Glutamatergic neuron (in vitro differentiated cells): ENCODE measurements around the gene SCN3B. TPM values are rescaled to one million over a fixed set of nuclear protein-coding genes. Genes with fewer than 3 reads are reported as not detected.

Source experiments
- DNase-seq: peaks from one replicate; pipeline ENCODE4 v3.0.0; 2022
- H3K27ac Mint-ChIP-seq: one replicate; pipeline ENCODE4 v1.8.0; 2020; ENCODE audit warnings: mild to moderate bottlenecking, mixed read lengths, inconsistent platforms; ENCODE audit not compliant: unreplicated experiment
- H3K27me3 Mint-ChIP-seq: one replicate; pipeline ENCODE4 v1.8.0; 2020; ENCODE audit warnings: mild to moderate bottlenecking, moderate library complexity, mixed read lengths, inconsistent platforms; ENCODE audit not compliant: unreplicated experiment
- H3K36me3 Mint-ChIP-seq: one replicate; pipeline ENCODE4 v1.8.0; 2020; ENCODE audit warnings: mild to moderate bottlenecking, mixed read lengths, inconsistent platforms; ENCODE audit not compliant: unreplicated experiment
- H3K4me1 Mint-ChIP-seq: one replicate; pipeline ENCODE4 v1.8.0; 2020; ENCODE audit warnings: mild to moderate bottlenecking, low read depth, mixed read lengths, inconsistent platforms; ENCODE audit not compliant: unreplicated experiment
- H3K4me3 Mint-ChIP-seq: one replicate; pipeline ENCODE4 v1.8.0; 2020; ENCODE audit warnings: mild to moderate bottlenecking, mixed read lengths, inconsistent platforms; ENCODE audit not compliant: unreplicated experiment
- H3K9me3 Mint-ChIP-seq: one replicate; pipeline ENCODE4 v1.8.0; 2020; ENCODE audit warnings: mild to moderate bottlenecking, moderate library complexity, mixed read lengths, inconsistent platforms; ENCODE audit not compliant: unreplicated experiment
- CTCF ChIP-seq: fragments of 200-600 bp; sonication (generic); IDR thresholded peaks from one replicate; pipeline ENCODE4 v1.5.0; 2021; ENCODE audit not compliant: partially characterized antibody, unreplicated experiment
- total RNA-seq: library from RNA; stranded (reverse); fragmentation: NEBNext Ultra II Directional; extraction: Animal tissue kit (Norgen Biotek cat#: 25700); gene quantifications from one replicate; pipeline ENCODE4 v1.2.1, GENCODE V29; 2021; ENCODE audit not compliant: unreplicated experiment

The SCN3B gene
- total RNA-seq, 1 donor from 2014 or later: 118 TPM

GRCh38 chr11:123608371-123608770 is 46.1 kb downstream of the SCN3B start:
- TF ChIP-seq CTCF: no peak
- Mint-ChIP-seq H3K4me1 (no peaks in the 10 kb centered on the region), H3K4me3 (no peak overlapping the region), H3K27me3 (no peaks in the 10 kb centered on the region), H3K9me3 (no peaks in the 10 kb centered on the region), H3K27ac (no peak overlapping the region), H3K36me3 (peaks cover under 1% of the 10 kb centered on the region)
- no peak for DNase-seq

DNA sequence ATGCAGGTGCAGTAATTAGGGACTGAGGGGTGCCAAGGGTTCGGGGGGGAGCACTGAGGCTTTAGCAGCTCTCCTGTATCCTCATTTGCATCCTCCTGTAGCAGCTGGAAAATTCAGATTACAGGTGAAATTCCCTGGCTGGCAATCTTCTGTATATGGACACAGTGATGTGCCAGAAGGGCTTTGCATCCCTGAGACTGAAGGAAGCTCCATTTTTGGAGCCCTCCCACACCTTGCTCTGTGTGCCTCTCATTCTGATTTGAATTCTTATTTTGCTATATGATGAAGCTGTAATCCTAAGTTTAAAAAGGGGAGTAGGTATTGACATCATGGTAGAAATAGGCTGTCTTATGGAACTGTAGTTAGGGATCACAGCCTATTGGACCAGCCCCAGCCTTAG is 46.6 kb downstream of the SCN3B start:
- H3K27me3 Mint-ChIP-seq: no peaks in the 10 kb centered on the region
- no peak for DNase-seq
- H3K4me1 Mint-ChIP-seq: no peaks in the 10 kb centered on the region
- H3K9me3 Mint-ChIP-seq: no peaks in the 10 kb centered on the region
- no peak for TF ChIP-seq CTCF
- H3K4me3 Mint-ChIP-seq: no peak overlapping the region
- peaks cover 3% of the 10 kb centered on the region for H3K36me3 Mint-ChIP-seq
- no peak overlapping the region for H3K27ac Mint-ChIP-seq

DNA sequence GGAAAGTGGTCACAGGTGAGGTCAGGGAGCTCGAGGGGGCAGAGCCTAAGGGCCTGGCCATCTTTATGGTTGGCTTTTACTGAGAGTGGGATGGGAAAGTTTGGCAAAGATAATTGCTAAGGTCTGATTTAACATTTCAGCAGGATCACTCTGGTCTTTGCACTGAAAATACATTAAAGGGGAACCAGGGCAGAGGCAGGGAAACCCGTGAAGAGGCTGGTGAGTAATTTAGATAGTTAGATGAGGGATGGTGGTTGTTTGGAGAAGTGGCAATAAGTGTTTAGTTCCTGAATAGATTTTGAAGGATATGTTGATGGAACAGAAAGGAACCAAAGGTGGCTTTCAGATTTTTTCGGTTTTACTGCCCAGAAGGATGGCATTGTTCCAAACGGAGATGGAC is 50.8 kb downstream of the SCN3B start:
- peaks cover 3% of the 10 kb centered on the region for H3K36me3 Mint-ChIP-seq
- H3K27me3 Mint-ChIP-seq: peaks cover 2% of the 10 kb centered on the region
- TF ChIP-seq CTCF: no peak
- H3K27ac Mint-ChIP-seq: no peak overlapping the region
- H3K4me1 Mint-ChIP-seq: no peaks in the 10 kb centered on the region
- H3K4me3 Mint-ChIP-seq: no peak overlapping the region
- DNase-seq: no peak
- H3K9me3 Mint-ChIP-seq: peaks cover 2% of the 10 kb centered on the region

GRCh38 chr11:123601743-123602142 is 52.7 kb downstream of the SCN3B start:
- Mint-ChIP-seq H3K4me1 (no peaks in the 10 kb centered on the region), H3K27ac (no peak overlapping the region), H3K36me3 (peaks cover 8% of the 10 kb centered on the region), H3K27me3 (peaks cover 2% of the 10 kb centered on the region), H3K4me3 (no peak overlapping the region), H3K9me3 (peaks cover 2% of the 10 kb centered on the region)
- DNase-seq: no peak
- no peak for TF ChIP-seq CTCF

DNA sequence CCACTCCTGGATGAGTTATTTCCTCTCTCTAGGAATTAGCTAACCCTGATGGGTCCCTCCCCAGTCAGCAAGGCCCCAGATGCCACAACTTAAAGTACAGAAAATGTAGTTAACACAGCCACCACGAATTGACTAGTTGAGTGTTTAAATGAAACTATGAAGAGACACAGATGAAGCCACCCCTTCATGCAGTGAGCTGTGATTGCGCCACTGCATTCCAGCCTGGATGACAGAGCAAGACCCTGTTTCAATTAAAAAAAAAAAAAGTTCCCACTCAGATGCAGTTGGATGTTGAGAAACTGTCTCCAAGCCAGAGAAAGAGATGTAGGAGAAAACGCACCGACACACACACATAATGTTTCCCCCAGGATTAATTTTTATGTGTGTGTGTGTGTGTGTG is 53.3 kb downstream of the SCN3B start:
- no peak for DNase-seq
- Mint-ChIP-seq H3K4me3 (no peak overlapping the region), H3K4me1 (no peaks in the 10 kb centered on the region), H3K27ac (no peak overlapping the region), H3K36me3 (peaks cover 8% of the 10 kb centered on the region), H3K27me3 (peaks cover 2% of the 10 kb centered on the region), H3K9me3 (peaks cover 2% of the 10 kb centered on the region)
- TF ChIP-seq CTCF: no peak
